ENCODE data around the gene SCG2. TPM values are rescaled to one million over a fixed set of nuclear protein-coding genes. Genes with fewer than 3 reads are reported as not detected.

The SCG2 gene
- total RNA-seq, 1 experiment from 2014 or later = 19.8 TPM

DNA sequence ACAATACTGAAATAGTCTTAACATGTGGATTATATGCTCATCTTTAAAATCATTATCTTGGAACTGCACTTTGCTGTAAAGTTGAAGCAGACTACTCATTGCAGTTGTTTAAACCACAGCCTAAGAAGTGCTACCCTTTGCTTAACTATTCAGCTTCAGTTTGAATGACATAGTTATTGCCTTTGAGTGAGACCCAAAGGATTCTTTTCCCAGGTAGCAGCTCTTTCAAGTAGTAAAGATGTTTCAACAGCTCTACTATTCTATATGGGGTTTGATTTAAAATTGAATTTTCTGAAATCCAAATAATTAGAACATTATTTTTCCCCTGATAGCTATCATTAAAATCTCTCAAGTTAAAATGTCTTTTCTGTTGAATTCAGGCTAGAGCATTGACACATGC is 1.1 kb downstream of the SCG2 start:
- no peak for ATAC-seq
- Histone ChIP-seq H3K79me2 (ENCODE audit: insufficient read depth, low read length) (no peaks in the 10 kb centered on the region), H4K20me1 (ENCODE audit: insufficient read depth) (no peaks in the 10 kb centered on the region), H3K27ac (ENCODE audit: low read depth, low read length) (no peak overlapping the region), H3K4me3 (replicated peaks in 1 of 2; ENCODE audit: low read depth in 1 of 2, low read length in 2 of 2) (no peak overlapping the region), H3K36me3 (ENCODE audit: control insufficient read depth in 1 of 2, insufficient read depth in 2 of 2, low read length in 2 of 2) (no peaks in the 10 kb centered on the region), H3K9me2 (ENCODE audit: insufficient read depth) (no peaks in the 10 kb centered on the region; the same call in 1 of the 2 replicates), H2AFZ (ENCODE audit: low read depth, low read length, poor library complexity, severe bottlenecking) (no peak overlapping the region), H3K9ac (ENCODE audit: low read length) (no peak overlapping the region), H3K4me1 (ENCODE audit: control insufficient read depth in 1 of 2, insufficient read depth in 2 of 2, low read length in 2 of 2) (peaks cover 5 to 26% of the 10 kb centered on the region in 2 experiments; a peak in 3 of 4 replicates), H3K4me2 (ENCODE audit: low read length) (no peak overlapping the region), H3K27me3 (ENCODE audit: insufficient read depth, low read length) (no peaks in the 10 kb centered on the region), H3K9me3 (ENCODE audit: control insufficient read depth in 1 of 2, insufficient read depth in 1 of 2, low read depth in 1 of 2, low read length in 2 of 2) (no peaks in the 10 kb centered on the region)
- BruUV-seq (replicated peaks) = no TSS peak
- ChIA-PET CTCF (interaction anchor here (1.1 to 1.5 kb wide), 3 partner anchors 10 to 20 kb away, joined by 3 to 5 read pairs (median 3); no protein-coding TSS in a partner anchor), RAD21 (ENCODE audit: low non-redundant PET in 1 of 2, low total read pairs in 2 of 2, uncharacterized antibody in 2 of 2, unreplicated experiment in 2 of 2) (no interaction called here), POLR2A (no interaction called here)
- intact Hi-C loops (cut with micrococcal nuclease) = no loop called here
- no peak for TF ChIP-seq EGR1 (IDR thresholded peaks at IDR 0.05; ENCODE audit: low read depth)
- DNase-seq (ENCODE audit: low read depth, low spot score) = no peak

- ChIA-PET CTCF (no interaction called here), RAD21 (ENCODE audit: low non-redundant PET in 1 of 2, low total read pairs in 2 of 2, uncharacterized antibody in 2 of 2, unreplicated experiment in 2 of 2) (no interaction called here), POLR2A (no interaction called here)
- no peaks in the 10 kb centered on the region for H4K20me1 ChIP-seq (ENCODE audit: insufficient read depth)
- ATAC-seq (no peak), DNase-seq (ENCODE audit: low read depth, low spot score) (no peak)
- peaks cover 5 to 28% of the 10 kb centered on the region in 2 experiments; a peak in 3 of 4 replicates for H3K4me1 ChIP-seq (ENCODE audit: control insufficient read depth in 1 of 2, insufficient read depth in 2 of 2, low read length in 2 of 2)
- no peak overlapping the region for H3K9ac ChIP-seq (ENCODE audit: low read length)
- peak overlapping the region; percentile 29; the same call in 1 of the 2 replicates for H3K4me2 ChIP-seq (ENCODE audit: low read length)
- no peak overlapping the region for H2AFZ ChIP-seq (ENCODE audit: low read depth, low read length, poor library complexity, severe bottlenecking)
- H3K4me3 ChIP-seq (replicated peaks in 1 of 2; ENCODE audit: low read depth in 1 of 2, low read length in 2 of 2) = no peak overlapping the region
- intact Hi-C loops (cut with micrococcal nuclease) = no loop called here
- H3K36me3 ChIP-seq (ENCODE audit: control insufficient read depth in 1 of 2, insufficient read depth in 2 of 2, low read length in 2 of 2) = no peaks in the 10 kb centered on the region
- no peak for TF ChIP-seq MAX (IDR thresholded peaks at IDR 0.05)
- no peak for TF ChIP-seq ZNF274 (IDR thresholded peaks at IDR 0.05; ENCODE audit: low read depth, low read length)
- no peak for TF ChIP-seq YY1 (IDR thresholded peaks at IDR 0.05; ENCODE audit: extremely low read depth, insufficient replicate concordance, low read depth, low read length)
- TF ChIP-seq ELF1 (IDR thresholded peaks at IDR 0.05; ENCODE audit: borderline replicate concordance, low read depth) = no peak
- TF ChIP-seq, protein P1, sequence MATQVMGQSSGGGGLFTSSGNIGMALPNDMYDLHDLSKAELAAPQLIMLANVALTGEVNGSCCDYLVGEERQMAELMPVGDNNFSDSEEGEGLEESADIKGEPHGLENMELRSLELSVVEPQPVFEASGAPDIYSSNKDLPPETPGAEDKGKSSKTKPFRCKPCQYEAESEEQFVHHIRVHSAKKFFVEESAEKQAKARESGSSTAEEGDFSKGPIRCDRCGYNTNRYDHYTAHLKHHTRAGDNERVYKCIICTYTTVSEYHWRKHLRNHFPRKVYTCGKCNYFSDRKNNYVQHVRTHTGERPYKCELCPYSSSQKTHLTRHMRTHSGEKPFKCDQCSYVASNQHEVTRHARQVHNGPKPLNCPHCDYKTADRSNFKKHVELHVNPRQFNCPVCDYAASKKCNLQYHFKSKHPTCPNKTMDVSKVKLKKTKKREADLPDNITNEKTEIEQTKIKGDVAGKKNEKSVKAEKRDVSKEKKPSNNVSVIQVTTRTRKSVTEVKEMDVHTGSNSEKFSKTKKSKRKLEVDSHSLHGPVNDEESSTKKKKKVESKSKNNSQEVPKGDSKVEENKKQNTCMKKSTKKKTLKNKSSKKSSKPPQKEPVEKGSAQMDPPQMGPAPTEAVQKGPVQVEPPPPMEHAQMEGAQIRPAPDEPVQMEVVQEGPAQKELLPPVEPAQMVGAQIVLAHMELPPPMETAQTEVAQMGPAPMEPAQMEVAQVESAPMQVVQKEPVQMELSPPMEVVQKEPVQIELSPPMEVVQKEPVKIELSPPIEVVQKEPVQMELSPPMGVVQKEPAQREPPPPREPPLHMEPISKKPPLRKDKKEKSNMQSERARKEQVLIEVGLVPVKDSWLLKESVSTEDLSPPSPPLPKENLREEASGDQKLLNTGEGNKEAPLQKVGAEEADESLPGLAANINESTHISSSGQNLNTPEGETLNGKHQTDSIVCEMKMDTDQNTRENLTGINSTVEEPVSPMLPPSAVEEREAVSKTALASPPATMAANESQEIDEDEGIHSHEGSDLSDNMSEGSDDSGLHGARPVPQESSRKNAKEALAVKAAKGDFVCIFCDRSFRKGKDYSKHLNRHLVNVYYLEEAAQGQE (IDR thresholded peaks at IDR 0.05; ENCODE audit: low read depth) = no peak
- TF ChIP-seq SP1 (IDR thresholded peaks at IDR 0.05; ENCODE audit: low read depth) = no peak
- TF ChIP-seq SIN3A (IDR thresholded peaks at IDR 0.05; ENCODE audit: low read depth) = no peak
- TF ChIP-seq FOSL1 (IDR thresholded peaks at IDR 0.05; ENCODE audit: low read depth) = no peak
- TF ChIP-seq JUND (IDR thresholded peaks at IDR 0.05) = no peak
- TF ChIP-seq ZFX (IDR thresholded peaks at IDR 0.05) = no peak
- H3K27me3 ChIP-seq (ENCODE audit: insufficient read depth, low read length) = no peaks in the 10 kb centered on the region
- no peaks in the 10 kb centered on the region; the same call in 1 of the 2 replicates for H3K9me2 ChIP-seq (ENCODE audit: insufficient read depth)
- no peaks in the 10 kb centered on the region for H3K9me3 ChIP-seq (ENCODE audit: control insufficient read depth in 1 of 2, insufficient read depth in 1 of 2, low read depth in 1 of 2, low read length in 2 of 2)
- no peaks in the 10 kb centered on the region for H3K79me2 ChIP-seq (ENCODE audit: insufficient read depth, low read length)
- H3K27ac ChIP-seq (ENCODE audit: low read depth, low read length) = no peak overlapping the region
- no TSS peak for BruUV-seq (replicated peaks)
Measured at GRCh38 chr2:223599640-223600380, 2.4 kb downstream of the SCG2 start.
